ENCODE data around the gene INTS12. TPM values are rescaled to one million over a fixed set of nuclear protein-coding genes. Genes with fewer than 3 reads are reported as not detected.

The INTS12 gene
- polyA plus RNA-seq, 3 donors = 34.9 to 37.3 (median 36.5) TPM

Other genes starting within 250 kb of the INTS12 start
- gene PPA2, start 234.6 kb downstream of the INTS12 start, polyA plus RNA-seq (ENCODE audit: insufficient read length in 3 of 3) = 100 to 1,000 TPM; 106 to 114 (median 112) TPM
- gene ARHGEF38, start 156.1 kb downstream of the INTS12 start, polyA plus RNA-seq (ENCODE audit: insufficient read length in 3 of 3) = 1 to 10 TPM; 3.7 to 5.3 (median 4.1) TPM
- gene GSTCD, start 95 bp upstream of the INTS12 start, polyA plus RNA-seq (ENCODE audit: insufficient read length in 3 of 3) = 10 to 100 TPM; 16.1 to 19.8 (median 16.3) TPM
- 100 to 1,000 TPM; 207 to 222 (median 217) TPM for gene NPNT, start 186.8 kb upstream of the INTS12 start, polyA plus RNA-seq (ENCODE audit: insufficient read length in 3 of 3)

Measured in right renal cortex interstitium (tissue), 3 donors.